Measurements from ENCODE around the gene CFAP65.

DNA sequence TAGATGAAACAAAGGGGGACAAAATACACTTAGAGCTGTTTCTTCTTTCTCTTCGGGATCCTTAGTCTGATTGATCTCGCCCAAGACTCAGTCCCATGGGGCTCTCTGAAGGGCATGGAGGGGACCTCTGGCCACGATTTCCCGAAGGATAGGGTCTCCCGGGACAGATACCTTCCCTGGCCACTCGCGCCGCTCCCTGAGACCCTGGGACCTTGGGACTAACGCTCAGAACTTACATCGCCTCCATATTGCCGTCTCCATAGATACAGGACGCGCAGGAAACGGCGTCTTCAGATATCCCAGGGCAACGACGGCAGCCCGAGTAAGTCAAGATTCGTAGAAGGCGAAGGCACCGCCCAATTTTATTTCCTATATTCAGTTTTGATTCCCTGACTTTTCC is at the start of gene CFAP65:
- TF ChIP-seq POLR2A (IDR thresholded peaks at IDR 0.05) (no peak), POLR2AphosphoS5 (IDR thresholded peaks at IDR 0.05) (no peak)
- TF ChIP-seq, protein P1, sequence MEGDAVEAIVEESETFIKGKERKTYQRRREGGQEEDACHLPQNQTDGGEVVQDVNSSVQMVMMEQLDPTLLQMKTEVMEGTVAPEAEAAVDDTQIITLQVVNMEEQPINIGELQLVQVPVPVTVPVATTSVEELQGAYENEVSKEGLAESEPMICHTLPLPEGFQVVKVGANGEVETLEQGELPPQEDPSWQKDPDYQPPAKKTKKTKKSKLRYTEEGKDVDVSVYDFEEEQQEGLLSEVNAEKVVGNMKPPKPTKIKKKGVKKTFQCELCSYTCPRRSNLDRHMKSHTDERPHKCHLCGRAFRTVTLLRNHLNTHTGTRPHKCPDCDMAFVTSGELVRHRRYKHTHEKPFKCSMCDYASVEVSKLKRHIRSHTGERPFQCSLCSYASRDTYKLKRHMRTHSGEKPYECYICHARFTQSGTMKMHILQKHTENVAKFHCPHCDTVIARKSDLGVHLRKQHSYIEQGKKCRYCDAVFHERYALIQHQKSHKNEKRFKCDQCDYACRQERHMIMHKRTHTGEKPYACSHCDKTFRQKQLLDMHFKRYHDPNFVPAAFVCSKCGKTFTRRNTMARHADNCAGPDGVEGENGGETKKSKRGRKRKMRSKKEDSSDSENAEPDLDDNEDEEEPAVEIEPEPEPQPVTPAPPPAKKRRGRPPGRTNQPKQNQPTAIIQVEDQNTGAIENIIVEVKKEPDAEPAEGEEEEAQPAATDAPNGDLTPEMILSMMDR (IDR thresholded peaks at IDR 0.05), result no peak
